ENCODE measurements around the gene CHRDL1.

CHRDL1 gene

GRCh38 chrX:110646386-110646785 is 149.2 kb downstream of the CHRDL1 start:
- DNase-seq: no peak

Data from NCI-H226 (cell line).